Thymus (tissue), 14 donors: ENCODE measurements around the gene ALKBH4. TPM values are rescaled to one million over a fixed set of nuclear protein-coding genes. Genes with fewer than 3 reads are reported as not detected.
"Not testable (repeated sequence)": the region's sequence is repeated elsewhere in the genome, so short reads cannot be mapped to it uniquely, and the experiment has no call there.

Experiments
- DNase-seq, 9 donors: peaks; one replicate each; pipeline ENCODE4 v3.0.0-alpha.2; 2013; ENCODE audit warnings: low spot score in 9 of 9, low read depth in 6 of 9, missing footprints in 1 of 9
- H3K27ac ChIP-seq, 2 donors: one replicate each; pipeline ENCODE4 v1.5.1; 2013; ENCODE audit warnings: control low read depth in 1 of 2, low read depth in 1 of 2, low read length in 1 of 2, mild to moderate bottlenecking in 1 of 2, moderate library complexity in 1 of 2
- H3K27me3 ChIP-seq, 2 donors: one replicate each; pipeline ENCODE4 v1.5.1; 2013; ENCODE audit warnings: low read length in 1 of 2; ENCODE audit not compliant: control insufficient read depth in 2 of 2, insufficient read depth in 1 of 2
- H3K36me3 ChIP-seq, 2 donors: one replicate each; pipeline ENCODE4 v1.5.1; 2013; ENCODE audit warnings: low read length in 1 of 2, mild to moderate bottlenecking in 1 of 2, moderate library complexity in 1 of 2; ENCODE audit not compliant: control insufficient read depth in 2 of 2, insufficient read depth in 2 of 2
- H3K4me1 ChIP-seq, 2 donors: one replicate each; pipeline ENCODE4 v1.5.1; 2013; ENCODE audit warnings: low read length in 2 of 2; ENCODE audit not compliant: control insufficient read depth in 2 of 2, insufficient read depth in 2 of 2
- H3K4me3 ChIP-seq, 2 donors: one replicate each; pipeline ENCODE4 v1.5.1; 2013; ENCODE audit warnings: low read length in 2 of 2, control low read depth in 1 of 2, mild to moderate bottlenecking in 1 of 2
- H3K9me3 ChIP-seq, 2 donors: one replicate each; pipeline ENCODE4 v1.5.1; 2013; ENCODE audit warnings: low read length in 1 of 2, mild to moderate bottlenecking in 1 of 2; ENCODE audit not compliant: control insufficient read depth in 2 of 2, insufficient read depth in 1 of 2
- WGBS: extraction: QIAGEN DNeasy Blood & Tissue Kit; methylation state at CpG from one replicate; pipeline ENCODE4 v1.1.7; 2013; 5-methylcytosine and 5-hydroxymethylcytosine counted together
- long read RNA-seq, 10 donors: transcript quantifications; one replicate each; lab custom pipeline, GENCODE V29; 2026
- polyA plus RNA-seq: library from polyadenylated mRNA; stranded (reverse); fragments of 200-250 nt; gene quantifications from one replicate; pipeline ENCODE4 v1.2.3, GENCODE V29; 2013
- total RNA-seq: library from RNA; stranded (reverse); fragments of 120-200 nt; gene quantifications from one replicate; pipeline ENCODE4 v1.2.4, GENCODE V29; 2013
- donor health status: healthy.

ALKBH4 gene, protein sequence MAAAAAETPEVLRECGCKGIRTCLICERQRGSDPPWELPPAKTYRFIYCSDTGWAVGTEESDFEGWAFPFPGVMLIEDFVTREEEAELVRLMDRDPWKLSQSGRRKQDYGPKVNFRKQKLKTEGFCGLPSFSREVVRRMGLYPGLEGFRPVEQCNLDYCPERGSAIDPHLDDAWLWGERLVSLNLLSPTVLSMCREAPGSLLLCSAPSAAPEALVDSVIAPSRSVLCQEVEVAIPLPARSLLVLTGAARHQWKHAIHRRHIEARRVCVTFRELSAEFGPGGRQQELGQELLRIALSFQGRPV
- total RNA-seq (10.0 TPM), polyA plus RNA-seq (11.4 TPM)
- long read RNA-seq, donor 1, partial matches to known transcripts: 0 of 1 reads
- long read RNA-seq, donor 1, other reads (novel, unspliced or antisense): 0 of 1 reads
- long read RNA-seq, donor 2: 0 reads
- long read RNA-seq, donor 3, transcript ALKBH4-201 (3 exons, 2,105 nt): major isoform, 6 of 40 reads
- long read RNA-seq, donor 3, partial matches to known transcripts: 24 of 40 reads
- long read RNA-seq, donor 3, other reads (novel, unspliced or antisense): 7 of 40 reads
- long read RNA-seq, donor 4, partial matches to known transcripts: 0 of 3 reads
- long read RNA-seq, donor 4, other reads (novel, unspliced or antisense): 0 of 3 reads
- long read RNA-seq, donor 5, transcript ALKBH4-201 (3 exons, 2,105 nt): major isoform, 10 of 11 reads
- long read RNA-seq, donor 5, partial matches to known transcripts: 0 of 11 reads
- long read RNA-seq, donor 5, other reads (novel, unspliced or antisense): 0 of 11 reads
- long read RNA-seq, donor 6, transcript ALKBH4-201 (3 exons, 2,105 nt): major isoform, 5 of 14 reads
- long read RNA-seq, donor 6, partial matches to known transcripts: 9 of 14 reads
- long read RNA-seq, donor 6, other reads (novel, unspliced or antisense): 0 of 14 reads
- long read RNA-seq, donor 7, partial matches to known transcripts: 0 of 1 reads
- long read RNA-seq, donor 7, other reads (novel, unspliced or antisense): 0 of 1 reads
- long read RNA-seq, donor 8, partial matches to known transcripts: 0 of 2 reads
- long read RNA-seq, donor 8, other reads (novel, unspliced or antisense): 0 of 2 reads
- long read RNA-seq, donor 9, partial matches to known transcripts: 0 of 2 reads
- long read RNA-seq, donor 9, other reads (novel, unspliced or antisense): 0 of 2 reads
- long read RNA-seq, donor 10, partial matches to known transcripts: 0 of 4 reads
- long read RNA-seq, donor 10, other reads (novel, unspliced or antisense): 0 of 4 reads

DNA sequence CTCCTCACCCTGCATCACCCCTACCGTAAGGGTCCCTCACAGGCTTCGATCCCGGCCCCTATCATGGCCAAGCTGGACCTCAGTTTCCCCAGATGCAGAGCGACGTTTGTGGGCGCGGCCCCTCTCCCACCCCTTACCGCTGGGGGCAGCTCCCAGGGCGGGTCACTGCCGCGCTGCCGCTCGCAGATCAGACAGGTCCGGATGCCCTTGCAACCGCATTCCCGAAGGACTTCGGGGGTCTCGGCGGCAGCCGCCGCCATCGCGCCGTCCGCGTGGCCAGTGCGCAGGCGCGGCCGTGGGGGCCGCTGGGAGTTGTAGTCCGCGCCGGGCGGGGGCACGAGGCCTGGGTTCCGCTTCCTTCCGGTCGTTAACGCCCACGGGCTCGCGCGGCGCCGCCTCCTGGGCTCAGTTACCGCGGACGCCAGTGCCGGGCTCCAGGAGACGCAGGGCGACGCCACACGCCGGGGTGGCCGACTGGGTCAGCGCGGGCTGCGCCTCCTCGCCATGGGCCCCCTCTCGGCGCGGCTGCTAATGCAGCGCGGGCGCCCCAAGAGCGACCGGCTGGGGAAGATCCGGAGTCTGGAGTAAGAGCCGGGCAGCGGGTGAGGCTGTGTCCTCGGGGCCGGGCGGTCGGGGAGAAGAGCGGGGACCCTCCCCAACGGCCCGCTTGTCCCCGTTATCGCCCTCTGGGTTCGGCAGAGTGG lies at the start of gene ALKBH4, which contains the start of gene LRWD1:
ALKBH4 (minus strand) TSS at position 287 of the 704 bp plus-strand sequence; CDS start at position 260, 27 bp downstream.
LRWD1 (plus strand) TSS at position 408 of the 704 bp plus-strand sequence; CDS start at position 505, 97 bp downstream.
- Histone ChIP-seq H3K4me1 (peaks cover 9 to 17% of the 10 kb centered on the region in 2 donors), H3K36me3 (peaks cover 8 to 22% of the 10 kb centered on the region in 2 donors), H3K4me3 (peak within 1 kb of the TSS; percentile 83 to 100), H3K9me3 (no peaks in the 10 kb centered on the region), H3K27me3 (no peaks in the 10 kb centered on the region), H3K27ac (peak within 1 kb of the TSS in 1 of 2 donors; percentile 63)
- peak; percentile 64 to 93 (median 85) for DNase-seq
- under 1% methylated on average over 81 of the region's 81 CpGs for WGBS

DNA sequence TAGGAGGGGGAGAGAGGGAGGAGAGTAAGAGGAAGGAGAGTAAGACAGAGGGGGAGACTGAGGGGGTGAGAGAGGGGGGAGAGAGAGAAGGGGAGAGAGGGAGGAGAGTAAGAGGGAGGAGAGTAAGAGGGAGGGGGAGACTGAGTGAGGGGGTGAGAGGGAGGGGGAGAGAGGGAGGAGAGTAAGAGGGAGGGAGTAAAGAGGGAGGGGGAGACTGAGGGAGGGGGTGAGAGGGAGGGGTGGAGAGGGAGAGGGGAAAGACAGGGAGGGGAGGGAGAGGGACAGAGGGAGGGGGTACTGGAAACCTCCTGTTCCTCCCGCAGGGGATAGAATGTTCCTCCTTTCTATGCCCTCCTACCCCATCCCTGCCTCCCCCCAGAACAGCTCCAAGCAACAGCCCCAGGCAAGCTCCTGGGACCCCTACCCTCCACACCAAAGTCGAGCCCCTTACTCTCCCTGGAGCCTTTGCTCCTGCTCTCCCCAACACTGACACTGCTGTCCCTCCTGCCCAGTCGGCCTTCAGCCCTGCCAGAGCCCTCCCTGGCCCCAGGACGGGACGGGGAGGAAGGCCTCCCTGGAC lies 48.1 kb upstream of the ALKBH4 start:
- H3K27me3 ChIP-seq, H3K4me3 ChIP-seq, H3K9me3 ChIP-seq, H3K36me3 ChIP-seq, H3K4me1 ChIP-seq: not testable (repeated sequence)
- peak overlapping the region; percentile 61 to 85 for H3K27ac ChIP-seq
- DNase-seq: peak; percentile 44 to 87 (median 80)
- WGBS: 51% methylated on average over 5 of the region's 5 CpGs

DNA sequence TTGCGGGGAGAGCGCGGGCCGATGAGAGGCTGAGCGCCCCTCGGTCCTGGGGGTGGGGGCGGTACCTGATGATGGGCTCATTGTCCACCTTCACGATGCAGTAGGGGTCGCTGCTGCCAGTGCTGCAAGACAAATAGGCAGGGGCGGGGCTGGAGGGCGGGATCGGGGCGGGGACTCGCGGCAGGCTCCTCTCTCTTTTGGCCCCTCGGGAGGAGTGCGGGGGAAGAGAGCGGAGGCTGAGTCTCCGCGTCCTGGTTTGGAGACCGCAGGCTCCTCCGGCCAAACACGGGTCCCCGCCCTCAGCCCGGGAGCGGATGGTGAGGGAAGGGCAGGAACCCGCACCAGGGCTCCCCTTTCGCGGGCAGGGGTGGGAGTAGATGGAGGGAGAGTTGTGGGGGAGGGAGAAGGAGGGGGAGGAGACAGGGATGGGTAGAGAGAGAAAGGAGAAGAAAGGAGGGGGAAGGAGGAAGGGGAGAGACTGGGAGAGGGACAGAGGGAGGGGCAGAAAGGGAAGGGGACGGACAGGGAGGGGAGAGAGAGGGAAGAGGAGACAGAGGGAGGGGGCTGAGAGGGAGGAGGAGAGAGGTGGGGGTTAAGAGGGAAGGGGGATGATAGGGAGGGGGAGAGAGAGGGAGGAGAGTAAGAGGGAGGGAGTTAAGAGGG lies 47.3 kb upstream of the ALKBH4 start:
- WGBS: no CpG with 5 or more reads among the region's 30 CpGs
- not testable (repeated sequence) for H3K4me3 ChIP-seq, H3K36me3 ChIP-seq, H3K27me3 ChIP-seq, H3K9me3 ChIP-seq, H3K27ac ChIP-seq, DNase-seq
- H3K4me1 ChIP-seq: peaks cover 0 to 13% of the 10 kb centered on the region in 2 donors

DNA sequence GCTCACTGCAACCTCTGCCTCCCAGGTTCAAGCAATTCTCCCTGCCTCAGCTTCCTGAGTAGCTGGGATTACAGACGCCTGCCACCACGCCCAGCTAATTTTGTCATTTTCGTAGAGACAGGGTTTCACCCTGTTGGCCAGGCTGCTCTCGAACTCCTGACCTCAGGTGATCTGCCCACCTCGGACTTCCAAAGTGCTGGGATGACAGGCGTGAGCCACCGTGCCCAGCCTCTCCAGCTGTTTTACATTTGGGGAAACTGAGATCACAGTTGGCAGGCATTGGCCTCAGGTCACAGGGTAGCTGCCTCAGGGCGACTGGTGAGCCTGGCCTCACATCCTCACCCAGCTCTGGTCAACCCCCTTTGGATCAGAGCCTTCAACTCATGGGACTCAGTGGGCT lies 45.9 kb upstream of the ALKBH4 start:
- 94% methylated on average over 5 of the region's 8 CpGs for WGBS
- not testable (repeated sequence) for DNase-seq, H3K36me3 ChIP-seq, H3K27me3 ChIP-seq, H3K4me3 ChIP-seq, H3K9me3 ChIP-seq, H3K27ac ChIP-seq
- peaks cover 0 to 13% of the 10 kb centered on the region in 2 donors for H3K4me1 ChIP-seq

DNA sequence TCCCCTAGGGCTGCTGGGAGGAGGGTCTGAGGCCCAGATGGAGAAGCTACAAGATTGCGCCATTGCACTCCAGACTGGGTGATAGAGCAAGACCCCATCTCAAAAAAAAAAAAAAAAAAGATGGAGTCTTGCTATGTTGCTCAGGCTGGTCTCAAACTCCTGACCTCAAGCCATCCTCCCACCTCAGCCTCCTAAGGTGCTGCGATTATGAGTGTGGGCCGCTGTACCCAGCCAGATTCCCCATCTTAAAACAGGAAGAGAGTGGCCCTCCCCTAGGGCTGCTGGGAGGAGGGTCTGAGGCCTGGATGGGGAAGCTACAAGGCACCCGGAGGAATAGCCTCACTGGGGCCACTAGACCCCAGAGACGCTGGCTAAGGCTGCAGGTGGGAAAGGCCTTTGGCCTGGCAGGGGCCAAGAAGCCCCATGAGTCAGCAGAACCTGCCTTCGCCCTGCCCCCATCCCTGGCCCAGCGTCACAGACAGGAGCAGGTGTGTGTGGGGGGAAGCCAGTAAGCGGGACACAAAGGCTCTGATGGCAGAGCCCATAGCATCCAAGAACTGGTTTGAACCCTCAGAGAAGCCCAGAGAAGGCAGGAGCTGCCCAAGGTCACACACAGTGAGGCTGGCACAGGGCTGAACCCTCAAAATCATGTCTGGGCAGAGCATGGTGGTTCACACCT lies 42.9 kb upstream of the ALKBH4 start:
- H3K27me3 ChIP-seq, H3K9me3 ChIP-seq, DNase-seq, H3K4me3 ChIP-seq, H3K27ac ChIP-seq, H3K36me3 ChIP-seq, H3K4me1 ChIP-seq: not testable (repeated sequence)
- 74% methylated on average over 2 of the region's 8 CpGs for WGBS

DNA sequence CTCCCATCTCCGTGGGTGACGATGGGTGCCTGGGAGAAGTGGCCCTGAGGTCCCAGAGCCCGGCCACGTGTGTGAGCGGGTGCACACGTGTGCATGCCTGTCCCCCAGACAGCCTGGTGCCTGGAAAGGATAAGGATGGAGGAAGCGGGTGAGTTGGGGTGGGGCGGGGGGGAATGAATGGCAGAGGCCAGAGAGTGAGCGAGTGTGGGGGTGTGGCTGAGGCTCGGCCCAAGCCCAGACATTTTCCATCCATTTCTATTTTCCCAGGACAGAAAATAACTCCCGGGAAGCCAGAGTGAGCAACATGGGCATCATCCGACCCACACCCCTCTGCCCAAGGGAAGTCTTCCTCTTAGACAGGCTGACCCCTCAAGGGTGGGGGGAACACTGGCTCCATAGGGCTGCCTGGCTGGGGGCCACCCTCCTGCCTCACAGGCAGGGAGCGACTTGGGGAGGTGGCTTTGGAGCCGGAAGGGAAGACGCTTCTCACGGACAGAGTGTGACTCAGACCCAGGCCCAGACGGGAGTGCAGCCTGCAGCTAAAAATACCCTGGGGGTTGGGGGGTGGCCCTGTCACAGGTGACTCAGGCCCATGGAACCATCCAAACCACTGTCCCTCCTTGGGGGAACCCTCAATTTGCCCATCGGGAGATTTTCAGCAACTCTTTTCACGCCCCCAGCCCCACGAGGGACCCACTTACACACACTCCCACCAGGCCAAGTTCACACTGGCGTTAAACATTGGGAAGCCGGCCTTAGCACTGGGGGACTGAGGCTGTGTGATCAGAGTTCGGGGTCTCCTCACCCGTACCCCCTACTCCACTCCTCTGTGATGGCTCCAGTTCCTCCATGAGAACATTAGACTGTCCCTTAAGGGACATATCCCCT lies 40.9 kb upstream of the ALKBH4 start:
- 97% methylated on average over 5 of the region's 24 CpGs for WGBS
- not testable (repeated sequence) for H3K4me3 ChIP-seq, H3K27ac ChIP-seq, H3K4me1 ChIP-seq, H3K27me3 ChIP-seq, H3K36me3 ChIP-seq, DNase-seq, H3K9me3 ChIP-seq

DNA sequence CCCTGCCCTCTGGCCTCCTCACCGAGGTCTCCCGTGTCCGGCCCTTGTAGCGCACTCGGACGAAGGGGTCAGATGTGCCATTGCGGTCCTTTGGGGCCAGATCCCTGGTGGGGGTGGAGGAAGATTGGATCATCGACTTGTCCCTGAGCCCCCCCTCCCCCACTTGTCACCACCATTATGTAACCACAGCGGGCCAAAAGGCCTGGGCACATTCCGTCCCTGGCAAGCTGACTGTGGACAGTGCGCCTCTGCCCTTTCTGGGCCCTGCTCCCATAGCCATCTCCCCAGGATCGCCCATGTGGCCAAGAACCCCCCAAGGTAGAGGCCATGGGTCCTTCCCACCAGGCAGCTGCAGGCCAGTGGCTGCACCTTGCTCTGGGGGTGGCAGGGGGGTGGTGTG lies 38.5 kb upstream of the ALKBH4 start:
- H3K36me3 ChIP-seq, DNase-seq, H3K4me3 ChIP-seq, H3K9me3 ChIP-seq, H3K27ac ChIP-seq, H3K4me1 ChIP-seq, H3K27me3 ChIP-seq: not testable (repeated sequence)
- WGBS: no CpG with 5 or more reads among the region's 12 CpGs
